HK-2 (cell line): ENCODE results near the gene SDK1.

ENCODE experiments used
- DNase-seq: peaks from one replicate; pipeline ENCODE4 v3.0.0-alpha.2; 2018; ENCODE audit not compliant: unreplicated experiment

SDK1 gene

DNA sequence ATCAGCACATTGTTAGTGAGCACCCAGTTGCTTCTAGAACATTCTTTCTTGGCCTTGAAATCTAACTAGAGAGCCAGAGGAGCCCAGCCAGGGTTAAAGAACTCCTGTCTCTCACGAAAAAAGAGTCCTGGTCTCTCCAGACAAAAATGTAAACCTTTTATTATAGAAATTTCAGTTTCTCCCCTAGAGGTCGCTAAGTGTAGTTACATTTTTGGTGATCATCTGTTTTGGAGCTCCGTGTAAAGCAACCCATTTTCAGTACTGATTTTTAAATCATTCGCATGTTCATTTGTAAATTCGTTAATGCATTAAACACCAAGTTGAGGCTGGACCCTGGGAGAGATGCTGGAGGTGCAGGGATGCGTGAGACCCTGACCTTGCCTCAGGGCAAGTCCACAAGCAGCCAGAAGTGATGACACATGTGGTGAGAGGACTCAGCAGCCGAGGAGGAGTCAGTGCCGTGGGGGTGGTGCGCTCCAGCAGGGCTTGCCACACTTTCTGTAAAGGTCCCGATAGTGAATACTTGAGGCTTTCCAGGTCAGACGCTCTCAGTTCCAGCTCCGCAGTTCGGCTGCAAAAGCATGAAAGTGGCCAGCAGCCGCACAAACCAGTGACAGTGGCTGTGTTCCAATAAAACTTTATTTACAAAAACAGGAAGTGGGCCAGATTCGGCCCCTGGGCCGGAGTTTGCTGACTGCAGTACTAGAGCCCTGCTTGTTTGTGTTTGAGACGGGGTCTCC is 802.5 kb downstream of the SDK1 start:
- DNase-seq, result peak; percentile 60

DNA sequence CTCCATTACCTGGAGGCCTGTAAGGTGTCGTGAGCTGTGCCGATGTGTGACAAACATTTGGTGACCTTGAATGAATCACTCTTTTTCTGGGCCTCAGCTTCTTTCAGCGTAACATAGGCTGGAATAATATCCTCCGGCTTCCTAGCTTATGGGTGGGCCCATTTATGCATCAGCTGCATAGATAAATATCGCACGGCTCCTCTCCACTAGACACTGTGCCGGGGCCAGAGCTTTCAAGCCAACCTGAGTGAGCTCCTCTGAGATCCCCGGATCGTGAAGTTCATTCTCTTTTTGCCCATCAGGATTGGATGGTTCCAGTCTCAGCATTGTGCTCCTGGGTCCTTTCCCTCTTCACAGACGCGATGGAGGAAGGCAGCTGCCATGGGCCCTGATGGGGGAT is 806.8 kb downstream of the SDK1 start:
- no peak for DNase-seq

DNA sequence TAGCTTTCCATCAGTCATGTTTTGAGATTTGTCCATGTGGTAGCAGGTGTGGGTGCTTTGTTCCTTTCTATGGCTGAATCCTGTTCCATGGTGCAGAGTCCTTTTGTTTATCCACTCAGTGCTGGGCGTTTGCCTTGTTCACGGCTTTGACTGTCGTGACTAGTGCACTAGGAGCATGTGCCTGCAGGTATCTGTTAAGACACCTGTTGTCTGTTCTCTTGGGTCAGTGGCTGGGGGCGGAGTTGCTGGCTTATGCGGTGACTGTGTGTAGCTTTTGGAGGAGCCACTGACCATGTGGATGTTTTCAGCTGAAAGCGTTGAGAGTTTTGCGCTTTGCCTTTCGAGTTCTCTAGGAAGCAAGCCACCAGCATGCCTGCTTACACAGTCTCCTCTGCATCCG is 807.9 kb downstream of the SDK1 start:
- no peak for DNase-seq

DNA sequence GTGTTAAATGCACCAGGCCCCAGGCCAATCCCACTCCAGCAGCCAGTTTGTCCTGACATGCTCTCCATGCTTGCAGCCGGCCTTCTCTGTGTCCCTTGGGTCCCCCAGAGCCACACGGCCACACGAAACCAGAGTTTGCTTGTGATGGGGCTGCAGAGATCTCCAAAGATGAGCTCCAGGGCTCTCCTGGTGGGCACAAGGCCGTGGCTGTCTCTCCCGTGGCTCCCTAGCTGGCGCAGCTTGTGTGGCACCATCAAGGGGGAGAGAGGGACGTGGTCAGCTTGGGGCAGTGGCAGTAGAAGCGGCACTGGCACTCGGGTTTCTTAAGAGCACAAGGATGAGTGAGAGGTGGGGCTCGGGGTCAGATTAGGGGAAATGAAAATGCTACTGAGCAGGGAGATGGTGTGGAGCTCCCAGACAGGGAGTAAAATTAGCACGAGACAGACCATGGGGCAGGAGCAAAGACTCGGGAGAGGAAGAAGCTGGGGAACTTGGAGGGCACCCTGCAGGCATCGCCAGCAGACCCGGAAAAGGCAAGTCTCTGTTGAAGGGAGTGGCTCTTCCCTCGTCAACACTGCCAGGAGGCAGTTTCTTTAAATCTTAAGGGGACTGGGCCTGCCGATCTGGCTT is 808.5 kb downstream of the SDK1 start:
- DNase-seq, result no peak

DNA sequence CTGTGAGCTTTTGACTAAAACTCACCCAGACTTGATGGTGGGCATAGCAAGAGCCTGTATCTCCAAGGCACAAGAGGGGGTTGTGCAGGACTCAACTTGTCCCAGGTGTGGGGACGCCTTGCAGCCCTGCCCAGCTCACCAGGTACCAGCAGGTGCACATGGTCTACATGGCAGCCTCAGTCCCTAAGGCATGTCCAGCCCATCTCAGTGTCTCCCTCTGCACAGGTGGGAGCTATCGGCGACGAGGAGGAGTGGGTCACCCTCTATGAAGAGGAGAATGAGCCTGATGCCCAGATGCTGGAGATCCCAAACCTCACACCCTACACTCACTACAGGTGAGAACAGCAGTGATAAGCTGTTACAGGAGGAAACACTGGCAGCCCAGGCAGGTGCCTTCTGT is 809.4 kb downstream of the SDK1 start:
- DNase-seq, result no peak

DNA sequence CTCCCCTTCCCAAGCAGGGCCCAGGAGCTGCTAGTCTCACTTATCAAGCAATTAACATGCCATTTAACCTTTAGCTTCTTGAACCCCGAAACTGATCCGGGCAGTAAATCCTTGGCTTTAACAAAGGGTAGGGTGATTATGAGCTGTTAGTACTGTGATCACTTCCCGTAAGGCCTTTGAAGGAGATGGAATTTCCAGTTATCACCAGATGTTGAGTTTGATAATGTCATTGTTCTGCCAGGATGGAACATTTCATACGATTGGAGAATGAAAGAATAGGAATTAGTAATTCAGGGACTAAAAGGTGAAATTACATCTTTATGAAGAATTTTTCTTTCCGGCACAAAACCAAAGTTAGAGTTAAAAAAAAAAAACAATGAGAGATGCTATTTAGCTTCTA is 810.1 kb downstream of the SDK1 start:
- no peak for DNase-seq

DNA sequence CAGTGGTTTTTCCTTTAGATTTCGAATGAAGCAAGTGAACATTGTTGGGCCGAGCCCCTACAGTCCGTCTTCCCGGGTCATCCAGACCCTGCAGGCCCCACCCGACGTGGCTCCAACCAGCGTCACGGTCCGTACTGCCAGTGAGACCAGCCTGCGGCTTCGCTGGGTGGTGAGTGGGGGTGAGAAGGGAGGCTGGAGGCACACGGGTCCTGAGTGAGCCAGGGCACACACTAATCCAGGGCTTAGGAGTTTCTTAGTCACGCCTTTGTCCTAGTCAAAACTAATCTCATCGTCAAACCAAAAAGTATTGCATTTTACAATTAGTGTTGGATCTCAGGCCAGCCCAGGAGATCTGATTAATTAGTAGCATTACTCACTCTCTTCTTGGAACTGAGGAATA is 812.2 kb downstream of the SDK1 start:
- DNase-seq, result no peak

DNA sequence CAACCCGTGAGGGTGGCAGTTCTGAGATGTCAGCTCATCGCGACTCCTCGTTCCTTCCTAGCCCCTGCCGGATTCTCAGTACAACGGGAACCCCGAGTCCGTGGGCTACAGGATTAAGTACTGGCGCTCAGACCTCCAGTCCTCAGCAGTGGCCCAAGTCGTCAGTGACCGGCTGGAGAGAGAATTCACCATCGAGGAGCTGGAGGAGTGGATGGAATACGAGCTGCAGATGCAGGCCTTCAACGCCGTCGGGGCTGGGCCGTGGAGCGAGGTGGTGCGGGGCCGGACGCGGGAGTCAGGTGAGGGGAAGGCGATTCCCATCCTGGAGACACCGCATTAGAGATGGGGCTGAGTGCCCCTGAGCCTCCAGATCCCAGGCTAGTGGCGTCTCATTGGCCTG is 812.9 kb downstream of the SDK1 start:
- no peak for DNase-seq

DNA sequence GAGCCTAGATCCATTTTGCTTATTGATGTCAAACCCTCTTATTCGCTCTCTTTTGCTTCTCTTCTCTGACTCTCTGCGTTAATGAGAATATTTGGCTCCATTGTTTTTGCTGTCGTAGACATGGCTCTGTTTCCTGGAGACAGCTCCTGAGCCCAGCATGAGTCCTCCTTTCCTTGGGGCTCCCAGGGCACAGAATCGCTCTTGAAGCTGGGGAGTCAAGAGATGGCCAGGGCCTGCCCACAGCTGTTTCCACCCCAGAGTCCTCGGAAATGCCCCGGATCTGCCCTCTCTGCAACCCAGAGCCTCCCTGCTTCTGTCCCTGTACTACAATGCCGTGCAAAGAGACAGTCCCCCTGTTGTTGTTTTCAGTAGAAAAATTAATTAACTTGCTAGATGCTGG is 814.4 kb downstream of the SDK1 start:
- no peak for DNase-seq

DNA sequence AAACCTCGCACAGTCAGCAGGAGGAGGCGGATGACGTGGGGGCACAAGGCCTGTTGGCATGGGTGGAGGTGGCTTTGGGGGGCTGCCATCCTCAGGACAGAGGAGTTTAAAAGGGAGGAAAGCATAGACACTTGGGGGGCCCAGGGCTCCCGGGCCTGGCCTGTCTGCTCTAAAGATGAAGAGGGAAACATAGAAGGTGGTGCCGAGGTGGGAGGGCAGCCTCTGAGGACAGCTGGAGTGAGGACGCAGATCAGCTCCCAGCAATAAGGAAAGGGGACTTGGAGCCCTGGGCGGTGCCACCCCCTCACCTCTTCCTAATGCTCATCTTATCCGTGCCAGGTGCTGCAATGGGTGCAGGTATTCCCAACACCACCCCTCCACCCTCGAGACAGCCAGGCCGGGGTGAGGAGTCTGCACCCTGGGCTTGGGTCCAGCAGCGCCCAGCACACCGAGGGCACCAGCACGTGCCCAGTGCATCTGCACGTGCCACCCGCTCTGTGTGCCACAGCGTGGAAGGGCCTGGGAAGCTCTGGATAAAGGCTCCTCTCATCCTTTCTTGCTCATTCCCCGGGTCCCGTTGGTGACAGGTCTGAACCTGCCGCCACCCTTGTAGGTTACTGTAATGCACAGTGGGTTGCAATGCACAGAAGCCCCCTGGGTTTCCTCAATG is 815.0 kb downstream of the SDK1 start:
- no peak for DNase-seq

DNA sequence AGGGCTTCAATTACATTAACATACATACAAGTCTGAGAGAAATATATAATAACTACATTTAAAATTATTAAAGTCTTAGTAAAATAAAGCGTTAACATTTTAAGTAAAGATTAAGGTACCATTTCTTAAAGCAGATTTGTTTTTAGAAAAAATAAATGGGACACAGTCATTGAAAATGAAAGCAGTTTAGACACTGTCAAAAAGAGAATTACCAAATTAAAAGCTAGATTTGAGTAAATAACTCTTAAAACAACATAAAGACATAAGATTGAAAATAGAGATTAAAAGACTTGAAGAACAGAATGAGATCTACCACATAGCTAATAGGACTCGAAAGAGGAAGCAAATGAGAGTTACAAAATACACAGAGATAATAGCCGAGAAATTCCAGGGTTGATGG is 818.8 kb downstream of the SDK1 start:
- DNase-seq, result no peak

DNA sequence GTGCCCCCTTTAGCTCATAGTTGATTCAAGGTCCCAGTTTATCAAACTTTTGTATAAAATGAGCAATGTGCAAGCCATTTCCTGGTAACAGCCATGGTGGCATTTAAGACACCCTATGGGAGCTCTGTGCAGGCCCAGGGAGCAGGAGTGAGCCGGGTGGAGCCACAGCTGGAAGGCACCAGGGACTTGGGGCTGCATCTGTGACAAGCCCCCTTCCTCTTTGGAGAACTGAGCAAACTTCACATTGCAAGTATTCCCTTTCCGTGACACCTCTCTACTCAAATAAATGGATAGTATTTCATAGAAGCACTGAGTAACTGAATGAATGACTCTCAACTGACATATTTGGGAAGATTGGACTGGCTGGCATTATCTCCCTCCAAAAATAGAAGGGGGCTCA is 822.3 kb downstream of the SDK1 start:
- DNase-seq, result no peak

DNA sequence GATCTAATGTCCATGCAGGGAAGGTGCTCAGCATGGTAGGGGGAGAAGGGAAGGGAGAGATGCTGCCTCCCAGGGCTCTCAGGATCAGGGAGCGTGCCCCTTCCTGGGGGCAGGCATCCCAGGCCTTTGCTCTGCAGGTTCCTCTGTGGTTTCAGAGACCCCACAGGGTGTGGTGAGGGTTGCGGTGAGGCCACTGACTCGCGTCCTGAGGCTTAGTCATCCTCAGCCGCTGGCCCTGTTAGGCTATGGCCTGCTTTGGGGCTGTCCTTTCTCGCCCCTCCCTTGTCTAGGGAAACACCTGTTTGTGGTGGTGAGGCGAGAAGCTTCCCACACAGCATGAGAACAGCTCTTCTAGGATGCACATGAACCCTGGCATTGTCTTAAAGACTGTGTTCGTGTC is 822.8 kb downstream of the SDK1 start:
- peak; percentile 33 for DNase-seq

DNA sequence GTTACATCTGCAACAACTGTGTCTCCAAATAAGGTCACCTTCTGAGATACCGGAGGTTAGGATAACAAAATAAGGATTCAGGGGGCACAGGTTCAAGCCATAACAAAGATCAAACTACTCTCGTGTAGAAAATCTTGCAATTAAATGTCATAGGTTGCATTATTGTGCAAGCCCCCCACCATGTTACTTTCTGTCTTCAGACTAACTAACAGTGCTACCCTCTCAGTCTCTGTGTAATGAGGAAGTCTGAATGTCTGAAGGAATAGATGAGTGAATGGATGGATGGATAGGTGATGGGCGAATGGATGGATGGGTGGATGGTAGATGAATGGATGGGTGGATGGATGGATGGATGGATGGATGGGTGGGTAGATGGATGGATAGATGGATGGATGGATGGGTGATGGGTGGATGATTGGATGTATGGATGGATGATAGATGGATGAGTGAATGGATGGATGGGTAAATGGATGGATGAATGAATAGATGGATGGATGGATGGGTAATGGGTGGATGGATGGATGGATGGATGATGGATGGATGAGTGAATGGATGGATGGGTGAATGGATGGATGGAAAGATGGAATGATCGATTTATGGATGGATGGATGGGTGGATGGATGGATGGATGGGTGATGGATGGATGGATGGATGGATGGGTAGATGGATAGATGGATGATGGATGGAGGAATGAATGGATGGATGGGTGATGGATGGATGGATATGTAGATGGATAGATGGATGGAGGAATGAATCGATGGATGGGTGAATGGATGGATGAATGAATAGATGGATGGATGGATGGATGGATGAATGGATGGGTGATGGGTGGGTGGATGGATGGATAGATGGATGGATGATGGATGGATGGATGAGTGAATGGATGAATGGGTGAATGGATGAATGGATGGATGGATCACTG is 823.8 kb downstream of the SDK1 start:
- DNase-seq, result no peak

DNA sequence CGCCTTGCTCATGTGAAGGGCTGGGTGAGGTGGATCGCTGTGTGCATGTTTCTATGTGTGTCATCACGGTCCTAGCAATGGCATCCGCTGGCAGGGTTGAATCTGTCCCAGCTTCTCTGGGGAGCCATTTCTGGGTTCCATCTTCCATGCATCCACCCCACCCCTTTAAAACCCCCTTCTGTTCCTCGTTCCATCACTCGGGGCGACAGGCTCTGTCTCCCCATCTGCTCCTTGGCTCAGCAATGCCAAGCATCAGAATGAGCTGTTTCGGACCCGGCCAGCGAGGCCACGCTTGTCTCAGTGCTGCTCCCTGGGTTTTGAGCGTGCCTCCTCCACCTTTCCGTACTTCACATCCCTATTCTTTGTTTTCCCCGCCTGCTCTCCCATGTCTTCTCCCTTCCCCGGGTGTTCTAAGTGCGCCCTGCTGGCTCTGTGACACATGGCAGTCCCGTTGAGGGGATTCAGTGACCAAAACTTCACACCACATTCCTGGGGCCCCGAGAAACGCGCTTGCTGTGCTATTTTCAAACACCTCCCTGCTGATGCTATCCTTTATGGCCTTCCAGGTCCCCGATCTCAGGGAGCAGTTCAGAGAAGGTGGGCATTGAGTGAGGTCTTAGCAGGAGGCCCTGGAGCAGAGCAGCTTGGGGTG is 827.0 kb downstream of the SDK1 start:
- no peak for DNase-seq

DNA sequence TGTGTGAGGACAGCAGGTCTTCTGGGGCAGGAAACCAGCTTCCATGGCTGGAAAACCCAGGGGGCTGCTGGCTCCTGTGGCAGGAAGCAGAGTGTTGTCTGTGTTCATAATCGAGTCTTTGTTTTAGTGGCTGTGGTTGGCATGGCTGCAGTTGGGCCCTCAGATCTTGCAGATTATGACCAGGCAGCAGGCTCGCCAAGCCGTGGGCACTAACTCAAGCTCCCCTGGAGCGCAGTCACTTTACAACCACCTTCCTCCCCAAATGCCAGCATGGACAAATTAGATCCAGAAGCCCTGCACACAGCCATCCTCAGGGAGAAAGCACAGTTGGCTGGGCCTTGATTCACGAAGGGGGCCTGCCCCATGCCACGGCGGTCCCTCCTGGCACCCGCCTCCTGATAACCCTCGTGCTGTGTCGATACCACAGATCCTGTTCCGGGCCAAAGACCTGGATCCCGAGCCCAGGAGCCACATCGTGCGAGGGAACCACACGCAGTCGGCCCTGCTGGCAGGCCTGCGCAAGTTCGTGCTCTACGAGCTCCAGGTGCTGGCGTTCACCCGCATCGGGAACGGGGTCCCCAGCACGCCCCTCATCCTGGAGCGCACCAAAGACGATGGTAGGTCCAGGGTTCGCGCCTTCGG is 828.5 kb downstream of the SDK1 start:
- no peak for DNase-seq

DNA sequence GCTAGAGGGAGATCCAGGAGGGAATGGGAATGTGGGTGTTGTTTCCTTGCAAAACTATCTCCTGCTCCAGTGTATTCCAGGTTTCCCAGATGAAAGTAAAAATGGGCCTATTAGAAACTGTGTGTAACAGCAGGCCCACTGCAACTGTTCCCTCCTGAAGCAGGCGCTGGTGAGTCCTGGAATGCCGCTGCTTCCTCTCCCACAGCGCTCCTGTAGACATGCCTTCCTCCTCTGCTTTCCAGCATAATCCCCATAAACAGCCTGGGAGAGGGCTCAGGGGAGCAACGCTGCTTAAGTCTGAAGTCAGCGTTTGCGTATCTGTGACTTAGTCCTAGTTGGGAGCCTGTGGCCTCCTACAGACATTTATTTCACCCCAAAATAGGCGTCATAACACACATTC is 830.0 kb downstream of the SDK1 start:
- no peak for DNase-seq

DNA sequence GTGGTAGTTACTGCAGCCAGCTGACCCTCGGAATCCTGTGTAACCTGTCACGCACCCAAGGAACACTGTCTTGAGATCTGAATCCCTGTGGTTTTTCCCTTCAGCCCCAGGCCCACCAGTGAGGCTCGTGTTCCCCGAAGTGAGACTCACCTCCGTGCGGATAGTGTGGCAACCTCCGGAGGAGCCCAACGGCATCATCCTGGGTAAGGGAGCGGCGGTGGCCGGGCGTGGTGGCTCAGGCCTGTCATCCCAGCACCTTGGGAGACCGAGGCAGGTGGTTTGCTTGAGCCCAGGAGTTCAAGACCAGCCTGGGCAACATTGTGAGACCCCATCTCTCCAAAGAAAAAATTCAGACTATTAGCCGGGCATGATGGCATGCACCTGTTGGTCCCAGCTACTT is 831.2 kb downstream of the SDK1 start:
- no peak for DNase-seq

DNA sequence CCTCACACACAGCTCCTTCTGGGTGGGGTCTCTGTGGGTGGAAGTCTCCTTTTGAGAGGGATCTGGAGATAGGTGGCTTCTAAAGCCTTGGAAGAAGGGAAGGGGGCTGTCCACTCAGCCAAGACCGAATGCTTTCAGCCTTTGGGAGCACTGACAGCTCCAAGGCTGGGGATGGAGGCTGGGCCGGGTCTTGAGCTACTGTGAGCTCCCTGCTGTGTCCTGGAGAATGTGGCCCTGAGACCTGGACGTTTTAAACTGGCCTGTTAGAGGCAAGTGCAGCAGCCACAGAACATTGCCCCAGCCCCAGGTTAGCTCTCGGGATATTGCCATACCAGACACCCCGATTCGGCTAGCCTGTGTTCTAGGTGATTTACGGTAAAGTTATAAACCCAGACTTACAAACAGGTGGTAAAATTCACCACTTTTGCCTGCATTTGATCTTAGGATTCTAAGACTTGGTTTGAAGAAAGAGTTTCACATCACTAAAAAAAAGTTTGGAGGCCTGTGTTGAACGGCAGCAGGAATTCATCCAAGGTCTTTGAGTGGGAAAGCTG is 832.5 kb downstream of the SDK1 start:
- no peak for DNase-seq

DNA sequence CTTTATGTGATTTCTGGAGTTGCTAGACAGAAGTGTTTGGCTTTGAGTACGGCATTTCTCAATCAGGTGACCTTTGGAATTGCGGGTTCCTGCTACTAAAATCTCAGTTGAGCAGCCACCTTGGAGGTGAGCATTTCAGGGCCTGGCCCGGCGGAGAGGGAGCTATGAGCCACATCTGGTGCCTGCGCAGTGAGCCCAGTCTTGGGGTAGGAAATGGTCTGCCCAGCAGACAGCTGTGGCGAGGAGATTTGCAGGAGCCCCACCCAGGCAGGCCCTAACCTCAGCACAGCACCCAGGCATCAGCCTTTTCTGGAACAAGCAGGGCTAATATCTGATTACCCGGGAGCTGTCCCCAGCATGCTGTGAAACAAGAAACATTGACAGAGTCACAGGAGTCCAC is 833.2 kb downstream of the SDK1 start:
- DNase-seq, result no peak

DNA sequence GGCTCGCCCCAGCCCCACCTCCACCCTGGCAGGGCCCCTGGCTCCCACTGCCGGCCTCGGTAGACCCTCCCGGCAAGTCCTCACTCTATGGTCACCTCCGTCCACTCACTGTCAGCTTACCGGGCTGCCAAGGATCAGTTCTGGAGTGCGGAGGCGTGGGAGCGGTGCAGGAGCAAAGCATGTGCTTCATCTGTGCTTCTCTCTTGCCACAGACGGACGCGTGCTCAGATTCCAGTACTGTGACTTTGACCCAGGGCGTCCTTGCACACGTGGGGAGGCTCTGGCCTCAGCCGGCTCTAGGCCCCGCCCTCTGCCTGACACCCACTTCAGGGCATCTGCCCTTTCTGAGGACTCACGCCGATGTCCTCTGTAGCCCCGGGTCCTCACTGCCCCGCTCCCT is 833.6 kb downstream of the SDK1 start:
- DNase-seq, result no peak
